Gastrocnemius medialis (tissue), 4 donors: ENCODE measurements around the gene GNAQ.

Source experiments
- CTCF ChIP-seq, 5 experiments: fragments of 450-650 bp in 3 of 5; fragments of 200-600 bp in 2 of 5; sonication (generic) in 2 of 5; IDR thresholded peaks in 4 of 5; conservative IDR thresholded peaks in 1 of 5; 1 replicate in 4 of 5; 2 replicates in 1 of 5; pipeline ENCODE4 v1.5.1; 2016 to 2019; ENCODE audit warnings: antibody characterized with exemption in 5 of 5, mild to moderate bottlenecking in 3 of 5, moderate library complexity in 3 of 5
- POLR2A ChIP-seq, 2 donors: fragments of 450-650 bp; IDR thresholded peaks; one replicate each; pipeline ENCODE4 v1.6.1; 2017; ENCODE audit warnings: antibody characterized with exemption in 2 of 2, mild to moderate bottlenecking in 2 of 2, moderate library complexity in 2 of 2

DNA sequence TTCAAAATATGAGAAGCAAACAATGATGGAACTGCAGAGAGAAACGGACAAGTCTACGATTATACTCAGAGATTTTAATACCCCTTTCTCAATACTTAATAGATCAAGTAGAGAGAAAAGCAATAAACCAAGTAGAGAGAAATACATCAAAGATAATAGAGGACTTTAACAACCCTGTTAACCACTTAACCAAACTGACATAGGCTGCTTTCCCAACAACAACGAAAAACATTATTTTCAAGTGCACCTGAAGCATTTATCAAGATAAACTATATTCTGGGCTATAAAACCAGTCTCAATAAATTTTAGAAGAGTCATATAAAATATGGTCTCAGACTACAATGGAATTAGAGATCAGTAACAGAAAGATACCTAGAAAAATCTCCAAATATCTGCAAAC, 67.4 kb downstream of the GNAQ start:
- TF ChIP-seq POLR2A (IDR thresholded peaks at IDR 0.05) (no peak), CTCF (IDR thresholded peaks at IDR 0.05 in 4 of 5, conservative IDR thresholded peaks at IDR 0.05 in 1 of 5) (no peak)
